Transverse colon (tissue), 4 donors: ENCODE measurements around the gene TBC1D17. TPM values are rescaled to one million over a fixed set of nuclear protein-coding genes. Genes with fewer than 3 reads are reported as not detected.

Experiments used
- DNase-seq: peaks from one replicate; pipeline ENCODE4 v3.0.0-alpha.2; 2019
- H3K27ac ChIP-seq, 4 donors: fragments of 200-600 bp; sonication (generic); 2 replicates each; pipeline ENCODE4 v1.5.1; 2016 to 2018; ENCODE audit warnings: inconsistent platforms in 4 of 4
- H3K27me3 ChIP-seq: fragments of 200-600 bp; sonication (generic); 2 replicates; pipeline ENCODE4 v1.5.1; 2017; ENCODE audit warnings: inconsistent platforms
- H3K36me3 ChIP-seq, 4 donors: fragments of 200-600 bp; sonication (generic); 2 replicates each; pipeline ENCODE4 v1.5.1; 2017 to 2019; ENCODE audit warnings: inconsistent platforms in 4 of 4
- H3K4me1 ChIP-seq, 4 donors: fragments of 200-600 bp; sonication (generic); 2 replicates each; pipeline ENCODE4 v1.5.1; 2017 to 2020; ENCODE audit warnings: inconsistent platforms in 4 of 4
- H3K4me3 ChIP-seq, 4 donors: fragments of 200-600 bp; sonication (generic); 1 replicate in 1 of 4; 2 replicates in 3 of 4; pipeline versions ENCODE4 v1.5.1 to v1.6.1; 2017 to 2019; ENCODE audit warnings: inconsistent platforms in 4 of 4
- H3K9me3 ChIP-seq, 2 donors: fragments of 200-600 bp; sonication (generic); 2 replicates each; pipeline ENCODE4 v1.5.1; 2017 to 2019; ENCODE audit warnings: inconsistent platforms in 2 of 2
- CTCF ChIP-seq, 5 experiments: fragments of 200-600 bp in 3 of 5; fragments of 450-650 bp in 2 of 5; sonication (generic) in 3 of 5; IDR thresholded peaks; 1 replicate in 2 of 5; 2 replicates in 3 of 5; pipeline ENCODE4 v1.5.1; 2016 to 2017; ENCODE audit warnings: antibody characterized with exemption in 5 of 5, inconsistent platforms in 3 of 5, mild to moderate bottlenecking in 2 of 5, moderate library complexity in 1 of 5
- EP300 ChIP-seq: sonication (generic); formaldehyde crosslinking; IDR thresholded peaks from one replicate; pipeline ENCODE4 v1.6.1; 2017; ENCODE audit warnings: antibody characterized with exemption, low read depth
- POLR2A ChIP-seq: fragments of 450-650 bp; IDR thresholded peaks from one replicate; pipeline ENCODE4 v1.6.1; 2016; ENCODE audit warnings: antibody characterized with exemption, mild to moderate bottlenecking, moderate library complexity
- POLR2AphosphoS5 ChIP-seq, 3 donors: sonication (generic); formaldehyde crosslinking; IDR thresholded peaks; one replicate each; pipeline ENCODE4 v1.6.1; 2016; ENCODE audit warnings: antibody characterized with exemption in 3 of 3
- WGBS, 2 donors: methylation state at CpG; one replicate each; pipeline ENCODE4 v1.1.5; 2018; ENCODE audit warnings: low coverage in 1 of 2; 5-methylcytosine and 5-hydroxymethylcytosine counted together
- in situ Hi-C, 4 donors: fragments of 200-750 bp; cut with MboI; loops; one replicate each; pipeline versions ENCODE4 v1.15.0 to v1.15.1; 2017; ENCODE audit warnings: low sequenced_read_pairs in 3 of 4, low pct_ligation_motif_present in 1 of 4, low pct_unique_long_range_greater_than_20kb in 1 of 4
- intact Hi-C: fragments of 100-400 bp; cut with DNase I; formaldehyde crosslinking; loops from one replicate; pipeline ENCODE4 v1.15.1; 2023; ENCODE audit warnings: low total_unique reads
- total RNA-seq, 4 donors: library from RNA; depleted of rRNA; stranded (reverse); fragments of >200 nt; gene quantifications; one replicate each; pipeline ENCODE4 v1.1.0, GENCODE V29; 2016

The TBC1D17 gene
- total RNA-seq, 4 donors from 2014 or later: 26.4 to 80.8 (median 47.9) TPM

DNA sequence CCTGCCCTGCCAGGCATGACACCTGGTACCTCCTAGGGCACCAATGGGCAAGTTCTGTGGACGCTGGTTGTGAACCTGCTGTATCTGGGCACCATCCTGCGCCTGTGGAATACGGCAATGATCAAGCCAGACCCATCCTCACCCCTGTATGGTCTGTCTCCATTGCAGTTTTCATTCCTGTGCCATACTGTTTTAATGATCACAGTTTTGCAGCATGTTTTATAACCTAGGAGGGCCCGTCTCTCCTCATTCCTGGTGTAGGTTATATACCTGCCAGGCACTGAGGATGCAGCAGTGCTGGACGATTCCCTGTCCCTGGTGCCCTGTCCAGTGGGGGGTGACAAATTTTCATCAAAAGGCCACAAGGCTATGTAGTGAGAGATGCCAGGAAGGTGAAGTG lies 5.6 kb downstream of the TBC1D17 start:
- H3K4me1 ChIP-seq: peaks cover 6 to 13% (median 6%) of the 10 kb centered on the region in 4 donors
- no peak overlapping the region for H3K4me3 ChIP-seq
- in situ Hi-C loops (no loop called here), intact Hi-C loops (loop anchor here (5.0 kb wide), 1 partner anchor 619 kb away; no protein-coding TSS in a partner anchor)
- 97% methylated on average over 5 of the region's 5 CpGs; no CpG with 5 or more reads in 1 of the 2 donors for WGBS, 2 donors
- no peaks in the 10 kb centered on the region for H3K27me3 ChIP-seq
- no peak for DNase-seq
- H3K27ac ChIP-seq: no peak overlapping the region
- H3K9me3 ChIP-seq: no peaks in the 10 kb centered on the region
- peaks cover 0 to 50% (median 27%) of the 10 kb centered on the region in 4 donors for H3K36me3 ChIP-seq
- TF ChIP-seq CTCF (IDR thresholded peaks at IDR 0.05) (no peak), POLR2AphosphoS5 (IDR thresholded peaks at IDR 0.05) (no peak), EP300 (no peak), POLR2A (no peak)

DNA sequence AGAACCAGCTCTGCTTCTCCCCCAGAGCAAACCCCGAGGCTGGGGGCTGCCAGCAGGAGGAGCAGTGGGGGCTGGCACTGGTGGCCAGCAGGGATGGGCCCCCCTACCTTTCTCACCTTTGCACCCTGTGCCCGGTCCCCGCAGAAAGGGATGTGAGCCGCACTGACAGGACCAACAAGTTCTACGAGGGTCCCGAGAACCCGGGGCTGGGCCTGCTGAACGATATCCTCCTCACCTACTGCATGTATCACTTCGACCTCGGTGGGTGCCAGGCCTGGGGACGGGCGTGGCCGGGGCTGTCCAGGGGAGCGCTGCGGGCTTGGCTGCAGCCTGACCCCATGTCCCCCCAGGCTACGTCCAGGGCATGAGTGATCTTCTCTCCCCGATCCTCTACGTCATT lies 6.6 kb downstream of the TBC1D17 start:
- WGBS, 2 donors: 96% methylated on average over 18 of the region's 18 CpGs; no CpG with 5 or more reads in 1 of the 2 donors
- intact Hi-C loops (loop anchor here (5.0 kb wide), 1 partner anchor 618 kb away; no protein-coding TSS in a partner anchor), in situ Hi-C loops (no loop called here)
- Histone ChIP-seq H3K27ac (no peak overlapping the region), H3K4me1 (peaks cover 0 to 5% (median 0%) of the 10 kb centered on the region in 4 donors), H3K27me3 (no peaks in the 10 kb centered on the region), H3K36me3 (peaks cover 0 to 50% (median 27%) of the 10 kb centered on the region in 4 donors), H3K9me3 (no peaks in the 10 kb centered on the region), H3K4me3 (no peak overlapping the region)
- DNase-seq: no peak
- TF ChIP-seq CTCF (IDR thresholded peaks at IDR 0.05) (no peak), POLR2AphosphoS5 (IDR thresholded peaks at IDR 0.05) (no peak), EP300 (no peak)

GRCh38 chr19:49884760-49885159 lies 7.3 kb downstream of the TBC1D17 start:
- DNase-seq: no peak
- peaks cover 0 to 3% (median under 1%) of the 10 kb centered on the region in 4 donors for H3K4me1 ChIP-seq
- TF ChIP-seq CTCF (IDR thresholded peaks at IDR 0.05): no peak
- TF ChIP-seq POLR2A: no peak
- no peak for TF ChIP-seq EP300
- no peak for TF ChIP-seq POLR2AphosphoS5 (IDR thresholded peaks at IDR 0.05)
- intact Hi-C loops (loop anchor here (5.0 kb wide), 1 partner anchor 618 kb away; no protein-coding TSS in a partner anchor), in situ Hi-C loops (no loop called here)
- H3K27ac ChIP-seq: no peak overlapping the region
- H3K27me3 ChIP-seq: no peaks in the 10 kb centered on the region
- no peaks in the 10 kb centered on the region for H3K9me3 ChIP-seq
- H3K36me3 ChIP-seq: peaks cover 0 to 50% (median 27%) of the 10 kb centered on the region in 4 donors
- no peak overlapping the region for H3K4me3 ChIP-seq
- WGBS, 2 donors: 96% methylated on average over 3 of the region's 3 CpGs; no CpG with 5 or more reads in 1 of the 2 donors

DNA sequence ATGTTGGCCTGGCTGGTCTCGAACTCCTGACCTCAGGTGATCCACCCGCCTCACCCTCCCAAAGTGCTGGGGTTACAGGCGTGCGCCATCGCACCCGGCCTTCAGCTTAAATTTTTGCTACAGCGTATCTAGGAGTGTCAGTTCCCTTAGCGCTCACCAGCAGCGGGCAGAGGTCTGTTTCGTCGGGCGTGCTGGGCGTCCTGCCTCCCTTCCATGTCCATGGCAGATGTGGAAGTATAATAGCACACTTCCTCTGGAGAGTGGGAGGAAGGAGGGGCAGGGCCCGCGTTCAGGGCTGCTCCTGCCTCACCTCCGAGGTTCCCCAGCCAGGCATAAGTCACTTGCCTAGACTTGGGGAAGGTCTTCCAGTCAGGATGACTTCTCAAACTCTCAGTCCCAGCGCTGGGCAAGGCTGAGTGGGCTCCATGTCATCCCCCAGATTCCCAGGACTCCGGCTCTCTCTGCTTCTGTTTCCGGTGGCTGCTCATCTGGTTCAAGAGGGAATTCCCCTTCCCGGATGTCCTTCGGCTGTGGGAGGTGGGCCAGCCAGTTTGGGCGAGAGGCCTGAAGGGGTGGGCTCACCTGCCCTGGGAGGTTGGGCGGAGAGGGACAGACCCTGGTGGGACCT lies 9.6 kb downstream of the TBC1D17 start:
- Histone ChIP-seq H3K36me3 (peaks cover 0 to 29% (median 17%) of the 10 kb centered on the region in 4 donors), H3K9me3 (no peaks in the 10 kb centered on the region), H3K27ac (no peak overlapping the region), H3K27me3 (no peaks in the 10 kb centered on the region), H3K4me3 (no peak overlapping the region), H3K4me1 (peaks cover 9 to 14% (median 11%) of the 10 kb centered on the region in 4 donors)
- 70 to 84% methylated on average over 9 to 22 of the region's 23 CpGs for WGBS, 2 donors
- in situ Hi-C loops: no loop called here
- TF ChIP-seq POLR2A (no peak), EP300 (no peak), POLR2AphosphoS5 (IDR thresholded peaks at IDR 0.05) (no peak), CTCF (IDR thresholded peaks at IDR 0.05) (no peak)
- DNase-seq: no peak
- intact Hi-C loops: no loop called here
